Measurements from ENCODE around the gene HMOX2. TPM values are rescaled to one million over a fixed set of nuclear protein-coding genes. Genes with fewer than 3 reads are reported as not detected.

The HMOX2 gene
- total and polyA plus RNA-seq, 2 of the 13 experiments (the other 11 are each of a cell fraction or from before 2014, with no cell fraction given): 60.3 to 70.4 TPM

DNA sequence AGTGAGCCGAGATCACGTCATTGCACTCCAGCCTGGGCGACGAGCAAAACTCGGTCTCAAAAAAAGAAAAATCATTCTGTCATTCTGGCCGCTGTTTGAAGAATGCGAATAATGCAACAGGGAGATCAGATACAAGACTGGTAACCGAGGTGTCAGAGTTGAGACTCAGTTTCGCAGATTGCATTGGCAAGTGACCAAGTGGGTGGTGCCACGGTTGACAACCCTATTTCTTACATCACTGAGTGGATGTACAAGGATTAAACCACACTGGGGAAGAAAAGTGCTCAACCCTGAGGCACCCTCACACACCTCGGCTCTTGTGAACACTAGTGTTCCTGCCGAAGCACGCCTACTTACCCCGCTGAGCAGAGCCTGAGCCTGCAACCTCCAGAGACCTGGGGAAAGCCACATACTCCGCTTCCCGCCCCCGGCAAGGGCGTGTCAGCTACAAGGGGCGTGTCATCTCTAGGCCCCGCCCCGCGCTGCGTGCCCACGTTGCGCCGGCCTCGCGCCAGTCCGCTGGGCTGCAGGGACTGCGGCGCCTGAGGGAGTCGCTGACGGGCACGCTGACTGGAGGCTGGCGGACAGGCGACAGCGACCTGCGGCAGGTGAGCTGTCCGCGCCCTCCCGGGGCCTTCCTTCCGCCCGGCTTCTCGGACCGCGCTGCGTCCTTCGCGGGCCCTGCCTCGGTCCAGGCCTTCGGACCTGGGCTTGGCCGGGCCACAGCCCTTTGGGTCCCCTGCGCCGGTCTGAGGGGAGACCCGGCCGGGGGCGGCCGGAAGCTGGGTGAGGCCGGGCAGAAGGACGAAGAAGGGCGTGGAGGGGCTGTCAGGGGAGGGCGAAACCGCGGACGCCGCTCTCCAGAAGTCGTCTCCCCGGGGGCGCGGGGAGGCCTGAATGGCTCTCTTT lies at the start of gene HMOX2 (continued):
- TF ChIP-seq, protein P1, sequence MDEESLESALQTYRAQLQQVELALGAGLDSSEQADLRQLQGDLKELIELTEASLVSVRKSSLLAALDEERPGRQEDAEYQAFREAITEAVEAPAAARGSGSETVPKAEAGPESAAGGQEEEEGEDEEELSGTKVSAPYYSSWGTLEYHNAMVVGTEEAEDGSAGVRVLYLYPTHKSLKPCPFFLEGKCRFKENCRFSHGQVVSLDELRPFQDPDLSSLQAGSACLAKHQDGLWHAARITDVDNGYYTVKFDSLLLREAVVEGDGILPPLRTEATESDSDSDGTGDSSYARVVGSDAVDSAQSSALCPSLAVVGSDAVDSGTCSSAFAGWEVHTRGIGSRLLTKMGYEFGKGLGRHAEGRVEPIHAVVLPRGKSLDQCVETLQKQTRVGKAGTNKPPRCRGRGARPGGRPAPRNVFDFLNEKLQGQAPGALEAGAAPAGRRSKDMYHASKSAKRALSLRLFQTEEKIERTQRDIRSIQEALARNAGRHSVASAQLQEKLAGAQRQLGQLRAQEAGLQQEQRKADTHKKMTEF (CRISPR knock-in tag; IDR thresholded peaks at IDR 0.05): peak; percentile 95
- TF ChIP-seq, protein P2, sequence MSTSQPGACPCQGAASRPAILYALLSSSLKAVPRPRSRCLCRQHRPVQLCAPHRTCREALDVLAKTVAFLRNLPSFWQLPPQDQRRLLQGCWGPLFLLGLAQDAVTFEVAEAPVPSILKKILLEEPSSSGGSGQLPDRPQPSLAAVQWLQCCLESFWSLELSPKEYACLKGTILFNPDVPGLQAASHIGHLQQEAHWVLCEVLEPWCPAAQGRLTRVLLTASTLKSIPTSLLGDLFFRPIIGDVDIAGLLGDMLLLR (CRISPR knock-in tag; IDR thresholded peaks at IDR 0.05): peak; percentile 94; the same call in 1 of the 2 replicates
- TF ChIP-seq KLF12 (CRISPR knock-in tag; IDR thresholded peaks at IDR 0.05; ENCODE audit: borderline replicate concordance) (0 out of 2 replicates have a peak, but pooled peaks have one; percentile 69), POLR2AphosphoS5 (IDR thresholded peaks at IDR 0.05; ENCODE audit: low read depth, low read length) (peak; percentile 93), SRSF4 (IDR thresholded peaks at IDR 0.05; ENCODE audit: low read depth, low read length, poor library complexity, severe bottlenecking) (no peak), ZNF709 (CRISPR knock-in tag; IDR thresholded peaks at IDR 0.05) (0 out of 2 replicates have a peak, but pooled peaks have one; percentile 52), SPEN (CRISPR knock-in tag; IDR thresholded peaks at IDR 0.05; ENCODE audit: low read depth) (peak; percentile 97), SOX13 (IDR thresholded peaks at IDR 0.05) (no peak), SOX13 (CRISPR knock-in tag; conservative IDR thresholded peaks at IDR 0.05 in 1 of 2, IDR thresholded peaks at IDR 0.05 in 1 of 2) (peak in 1 of 2 experiments; percentile 72; a peak in 2 of 4 replicates), POLR2AphosphoS2 (IDR thresholded peaks at IDR 0.05; ENCODE audit: low read depth, low read length) (no peak), NCOA5 (CRISPR knock-in tag; IDR thresholded peaks at IDR 0.05) (no peak), ZSCAN9 (CRISPR knock-in tag; IDR thresholded peaks at IDR 0.05; ENCODE audit: borderline replicate concordance) (peak; percentile 50; the same call in 1 of the 2 replicates)
- TF ChIP-seq, protein P3, sequence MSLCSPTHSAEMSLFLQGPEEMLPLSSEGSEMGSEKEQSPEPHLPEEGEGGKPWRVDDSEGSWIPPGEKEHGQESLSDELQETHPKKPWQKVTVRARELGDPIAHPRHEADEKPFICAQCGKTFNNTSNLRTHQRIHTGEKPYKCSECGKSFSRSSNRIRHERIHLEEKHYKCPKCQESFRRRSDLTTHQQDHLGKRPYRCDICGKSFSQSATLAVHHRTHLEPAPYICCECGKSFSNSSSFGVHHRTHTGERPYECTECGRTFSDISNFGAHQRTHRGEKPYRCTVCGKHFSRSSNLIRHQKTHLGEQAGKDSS (CRISPR knock-in tag; IDR thresholded peaks at IDR 0.05; ENCODE audit: borderline replicate concordance, low read depth): peak; percentile 92; the same call in 1 of the 2 replicates
- TF ChIP-seq, protein P4, sequence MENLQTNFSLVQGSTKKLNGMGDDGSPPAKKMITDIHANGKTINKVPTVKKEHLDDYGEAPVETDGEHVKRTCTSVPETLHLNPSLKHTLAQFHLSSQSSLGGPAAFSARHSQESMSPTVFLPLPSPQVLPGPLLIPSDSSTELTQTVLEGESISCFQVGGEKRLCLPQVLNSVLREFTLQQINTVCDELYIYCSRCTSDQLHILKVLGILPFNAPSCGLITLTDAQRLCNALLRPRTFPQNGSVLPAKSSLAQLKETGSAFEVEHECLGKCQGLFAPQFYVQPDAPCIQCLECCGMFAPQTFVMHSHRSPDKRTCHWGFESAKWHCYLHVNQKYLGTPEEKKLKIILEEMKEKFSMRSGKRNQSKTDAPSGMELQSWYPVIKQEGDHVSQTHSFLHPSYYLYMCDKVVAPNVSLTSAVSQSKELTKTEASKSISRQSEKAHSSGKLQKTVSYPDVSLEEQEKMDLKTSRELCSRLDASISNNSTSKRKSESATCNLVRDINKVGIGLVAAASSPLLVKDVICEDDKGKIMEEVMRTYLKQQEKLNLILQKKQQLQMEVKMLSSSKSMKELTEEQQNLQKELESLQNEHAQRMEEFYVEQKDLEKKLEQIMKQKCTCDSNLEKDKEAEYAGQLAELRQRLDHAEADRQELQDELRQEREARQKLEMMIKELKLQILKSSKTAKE (CRISPR knock-in tag; IDR thresholded peaks at IDR 0.05; ENCODE audit: borderline replicate concordance): peak; percentile 37; the same call in 1 of the 2 replicates
- TF ChIP-seq, protein P5, sequence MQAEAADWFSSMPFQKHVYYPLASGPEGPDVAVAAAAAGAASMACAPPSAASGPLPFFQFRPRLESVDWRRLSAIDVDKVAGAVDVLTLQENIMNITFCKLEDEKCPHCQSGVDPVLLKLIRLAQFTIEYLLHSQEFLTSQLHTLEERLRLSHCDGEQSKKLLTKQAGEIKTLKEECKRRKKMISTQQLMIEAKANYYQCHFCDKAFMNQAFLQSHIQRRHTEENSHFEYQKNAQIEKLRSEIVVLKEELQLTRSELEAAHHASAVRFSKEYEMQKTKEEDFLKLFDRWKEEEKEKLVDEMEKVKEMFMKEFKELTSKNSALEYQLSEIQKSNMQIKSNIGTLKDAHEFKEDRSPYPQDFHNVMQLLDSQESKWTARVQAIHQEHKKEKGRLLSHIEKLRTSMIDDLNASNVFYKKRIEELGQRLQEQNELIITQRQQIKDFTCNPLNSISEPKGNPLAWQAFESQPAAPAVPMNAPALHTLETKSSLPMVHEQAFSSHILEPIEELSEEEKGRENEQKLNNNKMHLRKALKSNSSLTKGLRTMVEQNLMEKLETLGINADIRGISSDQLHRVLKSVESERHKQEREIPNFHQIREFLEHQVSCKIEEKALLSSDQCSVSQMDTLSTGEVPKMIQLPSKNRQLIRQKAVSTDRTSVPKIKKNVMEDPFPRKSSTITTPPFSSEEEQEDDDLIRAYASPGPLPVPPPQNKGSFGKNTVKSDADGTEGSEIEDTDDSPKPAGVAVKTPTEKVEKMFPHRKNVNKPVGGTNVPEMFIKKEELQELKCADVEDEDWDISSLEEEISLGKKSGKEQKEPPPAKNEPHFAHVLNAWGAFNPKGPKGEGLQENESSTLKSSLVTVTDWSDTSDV (CRISPR knock-in tag; IDR thresholded peaks at IDR 0.05): peak; percentile 71
- TF ChIP-seq, protein P6, sequence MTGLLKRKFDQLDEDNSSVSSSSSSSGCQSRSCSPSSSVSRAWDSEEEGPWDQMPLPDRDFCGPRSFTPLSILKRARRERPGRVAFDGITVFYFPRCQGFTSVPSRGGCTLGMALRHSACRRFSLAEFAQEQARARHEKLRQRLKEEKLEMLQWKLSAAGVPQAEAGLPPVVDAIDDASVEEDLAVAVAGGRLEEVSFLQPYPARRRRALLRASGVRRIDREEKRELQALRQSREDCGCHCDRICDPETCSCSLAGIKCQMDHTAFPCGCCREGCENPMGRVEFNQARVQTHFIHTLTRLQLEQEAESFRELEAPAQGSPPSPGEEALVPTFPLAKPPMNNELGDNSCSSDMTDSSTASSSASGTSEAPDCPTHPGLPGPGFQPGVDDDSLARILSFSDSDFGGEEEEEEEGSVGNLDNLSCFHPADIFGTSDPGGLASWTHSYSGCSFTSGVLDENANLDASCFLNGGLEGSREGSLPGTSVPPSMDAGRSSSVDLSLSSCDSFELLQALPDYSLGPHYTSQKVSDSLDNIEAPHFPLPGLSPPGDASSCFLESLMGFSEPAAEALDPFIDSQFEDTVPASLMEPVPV (CRISPR knock-in tag; IDR thresholded peaks at IDR 0.05): peak; percentile 93
- TF ChIP-seq, protein P7, sequence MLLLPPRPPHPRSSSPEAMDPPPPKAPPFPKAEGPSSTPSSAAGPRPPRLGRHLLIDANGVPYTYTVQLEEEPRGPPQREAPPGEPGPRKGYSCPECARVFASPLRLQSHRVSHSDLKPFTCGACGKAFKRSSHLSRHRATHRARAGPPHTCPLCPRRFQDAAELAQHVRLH (CRISPR knock-in tag; IDR thresholded peaks at IDR 0.05; ENCODE audit: borderline replicate concordance, low read depth): peak; percentile 91; the same call in 1 of the 2 replicates
